Midbrain (tissue), 1 donor: Measurements from ENCODE around the gene CHCT1.

Source experiments
- DNase-seq: peaks from one replicate; lab custom pipeline; 2025; lab: John Stamatoyannopoulos, UW

The CHCT1 gene

DNA sequence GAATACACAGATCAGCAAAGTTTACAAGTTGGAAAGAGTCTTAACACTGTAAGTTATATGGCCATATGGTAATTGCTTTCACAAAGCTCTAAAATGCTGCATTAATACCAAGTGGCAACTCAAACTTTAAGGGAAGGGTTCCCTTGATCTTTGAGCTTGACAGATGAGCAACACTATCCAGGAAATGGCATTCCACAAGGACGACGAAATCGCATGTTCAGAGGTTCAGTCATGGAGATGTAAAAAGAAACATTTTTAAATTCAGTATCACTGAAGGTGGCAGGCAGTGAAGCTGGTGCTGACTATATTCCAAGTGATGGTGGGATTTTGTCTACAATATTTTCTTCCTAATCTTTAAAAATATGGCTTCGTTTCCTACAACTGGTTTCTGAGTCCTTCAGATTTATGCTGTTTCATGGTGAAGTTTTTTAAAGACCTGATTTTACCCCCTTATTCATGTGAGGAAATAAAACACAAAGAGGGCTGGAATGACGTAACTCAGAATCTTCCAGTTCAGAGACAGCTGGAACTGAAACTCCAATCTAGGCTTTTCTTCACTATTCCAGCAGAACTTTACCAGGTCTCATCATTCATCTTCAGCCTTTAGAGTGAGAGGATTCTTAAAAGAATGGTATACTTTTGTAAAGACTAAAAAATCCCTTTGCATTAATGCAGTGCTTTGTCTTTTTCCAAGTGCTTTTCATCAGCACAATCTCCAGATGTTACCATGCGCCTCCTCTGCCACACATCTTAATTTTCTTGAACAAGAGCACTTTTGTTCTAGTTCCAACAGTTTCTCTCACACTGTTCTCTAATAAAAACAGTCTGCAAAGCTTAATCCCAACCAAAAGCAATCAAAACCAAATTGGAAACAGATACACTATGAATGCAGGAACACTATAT lies 20.2 kb downstream of the CHCT1 start:
- peak; percentile 57 for DNase-seq

DNA sequence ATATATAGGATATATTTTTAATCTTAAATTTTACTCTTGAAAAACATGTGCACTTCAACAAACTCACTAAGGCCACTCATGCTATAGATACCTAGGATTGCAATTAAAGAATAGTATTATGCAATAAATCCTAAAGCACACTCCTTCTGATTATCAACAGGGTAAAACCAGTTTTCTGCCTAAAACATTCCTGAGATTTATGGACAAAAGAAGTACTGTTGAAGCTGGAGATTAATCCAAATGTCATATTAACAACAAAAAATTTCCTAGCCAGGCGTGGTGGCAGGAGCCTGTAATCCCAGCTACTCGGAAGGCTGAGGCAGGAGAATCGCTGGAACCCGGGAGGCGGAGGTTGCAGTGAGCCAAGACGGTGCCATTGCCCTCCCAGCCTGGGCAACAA lies 21.4 kb downstream of the CHCT1 start:
- peak; percentile 41 for DNase-seq

GRCh38 chr17:60445144-60445543 lies 22.9 kb downstream of the CHCT1 start:
- no peak for DNase-seq

DNA sequence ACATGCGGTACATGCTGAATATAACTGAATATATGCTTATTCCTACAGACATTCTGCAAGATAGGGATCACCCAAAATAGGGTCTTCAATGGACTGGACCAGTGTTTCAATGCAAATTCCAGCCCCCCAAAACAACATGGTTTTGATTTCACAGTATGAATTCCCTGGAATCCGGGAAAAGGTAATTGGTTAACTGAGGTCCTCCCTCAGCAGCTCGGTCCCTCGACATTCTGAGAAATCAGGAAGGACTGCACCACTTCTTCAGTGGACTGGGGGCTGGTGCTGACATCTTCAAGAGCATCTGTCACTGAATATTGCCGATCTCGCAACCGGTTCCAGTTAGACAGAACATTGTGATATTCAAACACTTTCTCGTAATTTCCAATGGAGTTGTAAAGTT lies 25.1 kb downstream of the CHCT1 start:
- no peak for DNase-seq

DNA sequence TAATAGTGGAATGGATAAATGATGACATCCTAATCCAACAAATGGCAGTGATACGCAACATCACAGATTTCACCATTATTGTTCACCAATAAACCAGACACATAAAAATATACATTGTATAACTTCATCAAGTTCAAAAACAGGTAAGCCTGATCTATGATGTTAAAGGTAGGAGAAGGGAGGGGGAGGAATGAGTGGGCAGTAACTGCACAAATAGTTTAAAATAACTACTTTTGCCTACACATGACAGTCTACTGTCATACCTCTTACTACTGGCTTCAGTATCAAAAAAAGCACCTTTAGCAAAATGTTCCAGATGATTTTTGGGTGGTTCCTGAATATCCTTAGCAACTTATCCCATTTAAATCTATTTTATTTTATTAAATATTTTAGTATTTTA lies 28.8 kb downstream of the CHCT1 start:
- no peak for DNase-seq

GRCh38 chr17:60451965-60452364 lies 29.7 kb downstream of the CHCT1 start:
- DNase-seq, result no peak

DNA sequence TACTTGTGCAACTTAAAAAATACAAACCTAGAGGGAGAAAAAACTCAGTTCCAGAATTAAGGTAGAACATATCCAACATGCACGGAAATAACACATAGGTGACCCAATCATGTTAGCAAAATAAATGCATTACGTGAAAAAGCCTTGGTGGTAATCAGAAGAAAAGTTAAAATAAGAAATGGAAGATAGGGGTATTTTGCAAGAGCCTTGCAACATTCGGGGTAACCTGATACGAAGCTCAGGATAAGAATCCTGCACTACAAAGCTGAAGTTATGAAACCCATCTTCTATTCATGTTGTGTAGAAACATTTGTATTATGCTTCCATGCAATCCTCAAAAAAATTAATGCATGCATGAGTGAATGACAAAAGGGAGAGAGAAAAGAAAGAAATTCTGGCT lies 33.1 kb downstream of the CHCT1 start:
- no peak for DNase-seq

GRCh38 chr17:60457148-60457547 lies 34.9 kb downstream of the CHCT1 start:
- no peak for DNase-seq

DNA sequence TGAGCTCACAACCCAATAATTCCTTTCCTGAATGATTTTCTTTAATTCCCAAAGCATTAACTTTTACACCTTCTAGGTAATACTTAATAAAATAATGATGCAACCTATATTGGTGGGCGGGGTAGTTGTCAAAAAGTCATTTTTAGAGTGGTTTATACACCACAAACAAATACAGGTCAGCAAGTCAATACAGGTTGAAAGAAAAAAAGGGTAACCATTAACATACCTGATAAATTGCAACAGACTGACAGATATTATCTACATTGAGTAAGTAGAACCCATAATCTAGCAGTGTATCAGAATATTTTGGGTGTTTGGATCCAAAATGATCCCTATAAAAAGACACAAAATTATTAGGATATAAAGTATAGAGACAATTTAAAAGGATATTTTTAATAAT lies 39.3 kb downstream of the CHCT1 start:
- DNase-seq, result no peak

- no peak for DNase-seq
Observed at GRCh38 chr17:60463157-60463835, 41.0 kb downstream of the CHCT1 start.

DNA sequence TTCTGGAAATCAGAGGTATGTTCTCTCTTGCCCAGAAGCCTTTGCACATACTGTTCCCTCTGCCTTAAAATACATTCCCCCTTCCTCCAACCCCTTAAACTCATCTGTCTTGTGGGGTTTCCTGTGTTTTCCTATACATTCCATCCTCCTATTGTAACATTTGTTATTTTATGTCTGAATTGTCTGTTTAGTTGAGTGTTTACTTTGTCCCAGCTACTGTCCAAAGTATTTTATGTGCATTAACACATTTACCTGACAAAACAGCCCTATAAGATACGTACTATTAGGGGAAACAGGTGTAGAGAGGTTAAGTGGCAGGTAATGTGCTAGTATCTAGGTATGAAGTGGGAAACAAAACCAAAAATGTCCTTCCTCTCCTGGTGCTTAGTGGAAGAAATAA lies 42.1 kb downstream of the CHCT1 start:
- no peak for DNase-seq

DNA sequence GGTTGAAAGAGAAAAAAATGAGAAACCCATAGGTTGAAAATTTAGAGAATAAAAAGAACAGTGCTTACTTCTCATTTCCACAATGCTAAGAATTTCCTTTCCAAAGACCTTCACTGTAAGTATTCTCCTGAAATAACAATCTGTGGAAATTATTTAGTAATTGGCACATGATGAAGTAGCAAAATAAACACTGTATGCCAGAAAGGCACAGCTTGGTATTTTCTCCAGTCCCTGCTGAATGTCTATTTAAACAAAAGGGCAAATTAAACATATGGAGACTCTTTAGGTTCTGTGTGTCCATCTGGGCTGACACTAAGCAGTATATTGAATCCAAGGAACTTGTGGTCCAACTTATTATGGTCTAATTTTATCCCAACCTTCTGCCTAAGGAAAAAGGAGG lies 46.1 kb downstream of the CHCT1 start:
- DNase-seq, result no peak

DNA sequence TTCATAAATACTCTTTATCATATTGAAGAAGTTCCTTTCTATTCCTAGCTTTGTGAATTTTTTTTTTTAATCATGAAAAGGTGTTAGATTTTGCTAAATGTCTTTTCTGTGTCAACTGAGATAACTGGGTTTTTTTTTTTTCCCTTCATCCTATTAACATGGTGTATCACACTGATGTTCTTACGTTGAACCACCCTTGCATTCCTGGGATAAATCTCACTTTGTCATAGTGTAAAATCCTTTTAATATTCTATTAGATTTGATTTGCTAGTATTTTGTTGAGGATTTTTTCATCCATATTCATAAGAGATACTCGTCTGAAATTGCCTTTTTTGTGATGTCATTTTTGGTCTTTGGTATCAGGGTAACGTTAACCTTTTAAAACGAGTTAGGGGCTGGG lies 49.2 kb downstream of the CHCT1 start:
- DNase-seq, result no peak

GRCh38 chr17:60472449-60472848 lies 50.2 kb downstream of the CHCT1 start:
- no peak for DNase-seq

DNA sequence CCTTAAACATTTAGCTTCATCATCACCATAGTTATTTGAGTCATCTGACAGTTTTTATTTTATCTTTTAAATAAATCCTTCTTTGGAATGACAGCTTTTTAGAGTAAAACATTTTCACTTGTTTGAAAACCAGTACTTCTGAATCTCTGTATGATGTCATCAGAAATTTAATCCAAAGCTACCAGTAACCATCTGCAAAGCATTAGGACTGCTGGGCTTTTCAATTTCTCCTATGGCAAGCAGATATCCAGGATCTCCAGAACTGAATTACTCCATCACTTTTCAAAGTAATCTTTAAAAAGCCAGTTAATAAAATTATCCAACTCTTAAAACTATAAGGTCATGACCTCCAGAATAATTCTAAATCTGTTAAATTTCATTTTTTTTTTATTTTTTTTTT lies 51.5 kb downstream of the CHCT1 start:
- DNase-seq, result no peak
